ENCODE measurements around the gene NANOS3.

NANOS3 gene

GRCh38 chr19:13876834-13877233 lies at the start of gene NANOS3:
NANOS3 (plus strand) TSS chr19:13877134; CDS start chr19:13877249, 115 bp downstream.
- DNase-seq (ENCODE audit: low read depth in 3 of 3), result no peak

DNA sequence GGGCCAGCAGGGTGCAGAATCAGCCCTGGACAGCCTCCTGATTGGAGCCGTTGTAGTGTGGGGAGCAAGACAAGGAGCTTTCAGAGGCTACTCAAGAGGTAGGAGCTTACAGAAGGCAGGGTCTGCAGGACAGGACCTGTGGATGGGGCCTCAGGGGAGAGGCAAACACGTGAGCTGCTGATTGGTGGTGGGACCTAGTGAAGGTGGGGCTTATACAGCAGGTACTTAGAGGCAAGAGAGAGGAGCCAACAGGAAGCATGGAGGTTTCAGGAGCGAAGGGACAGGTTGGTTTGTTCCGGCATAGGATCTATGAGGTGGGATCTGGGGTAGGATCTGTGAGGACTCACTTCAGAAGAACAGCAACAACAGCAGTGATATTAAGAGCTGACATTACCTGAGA lies 49.3 kb upstream of the NANOS3 start:
- no peak for DNase-seq (ENCODE audit: low read depth in 3 of 3)

GRCh38 chr19:13830114-13830740 lies 46.7 kb upstream of the NANOS3 start:
- DNase-seq (ENCODE audit: low read depth in 3 of 3), result no peak

DNA sequence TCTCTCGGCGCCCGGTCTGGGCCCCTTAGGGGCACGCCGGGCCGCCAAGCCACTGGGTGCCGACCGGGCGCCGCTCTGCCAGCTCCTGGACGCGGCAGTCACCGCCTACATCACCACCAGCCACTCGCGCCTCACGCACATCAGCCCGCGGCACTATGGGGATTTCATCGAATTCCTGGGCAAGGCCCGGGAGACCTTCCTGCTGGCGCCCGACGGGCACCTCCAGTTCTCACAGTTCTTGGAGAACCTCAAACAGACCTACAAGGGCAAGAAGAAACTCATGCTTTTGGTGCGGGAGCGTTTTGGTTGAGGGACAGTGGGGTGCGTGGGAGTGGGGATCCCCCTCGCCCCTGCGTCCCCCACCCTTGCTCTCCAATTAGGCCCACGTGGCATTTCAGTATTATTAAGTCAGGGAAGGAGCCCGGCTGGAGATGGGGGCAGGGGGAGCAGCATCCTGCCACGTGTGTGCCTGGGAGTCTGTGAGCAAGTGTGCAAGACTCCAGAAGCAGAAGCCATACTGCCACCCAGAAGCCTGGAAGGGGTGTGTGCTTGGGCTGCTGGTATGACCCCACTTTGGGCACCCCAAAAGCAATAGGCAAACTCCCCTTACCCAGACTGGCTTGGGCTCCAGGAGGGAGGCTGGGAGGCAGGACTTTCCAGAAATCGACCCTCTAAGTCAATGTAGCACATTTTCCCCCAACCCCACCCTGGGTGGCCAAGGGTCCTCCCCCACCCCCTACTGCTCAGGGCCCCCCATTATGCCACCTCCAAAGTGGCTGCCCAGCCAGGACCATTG lies 46.0 kb upstream of the NANOS3 start:
- no peak for DNase-seq (ENCODE audit: low read depth in 3 of 3)

GRCh38 chr19:13831537-13832467 lies 45.1 kb upstream of the NANOS3 start:
- no peak for DNase-seq (ENCODE audit: low read depth in 3 of 3)

DNA sequence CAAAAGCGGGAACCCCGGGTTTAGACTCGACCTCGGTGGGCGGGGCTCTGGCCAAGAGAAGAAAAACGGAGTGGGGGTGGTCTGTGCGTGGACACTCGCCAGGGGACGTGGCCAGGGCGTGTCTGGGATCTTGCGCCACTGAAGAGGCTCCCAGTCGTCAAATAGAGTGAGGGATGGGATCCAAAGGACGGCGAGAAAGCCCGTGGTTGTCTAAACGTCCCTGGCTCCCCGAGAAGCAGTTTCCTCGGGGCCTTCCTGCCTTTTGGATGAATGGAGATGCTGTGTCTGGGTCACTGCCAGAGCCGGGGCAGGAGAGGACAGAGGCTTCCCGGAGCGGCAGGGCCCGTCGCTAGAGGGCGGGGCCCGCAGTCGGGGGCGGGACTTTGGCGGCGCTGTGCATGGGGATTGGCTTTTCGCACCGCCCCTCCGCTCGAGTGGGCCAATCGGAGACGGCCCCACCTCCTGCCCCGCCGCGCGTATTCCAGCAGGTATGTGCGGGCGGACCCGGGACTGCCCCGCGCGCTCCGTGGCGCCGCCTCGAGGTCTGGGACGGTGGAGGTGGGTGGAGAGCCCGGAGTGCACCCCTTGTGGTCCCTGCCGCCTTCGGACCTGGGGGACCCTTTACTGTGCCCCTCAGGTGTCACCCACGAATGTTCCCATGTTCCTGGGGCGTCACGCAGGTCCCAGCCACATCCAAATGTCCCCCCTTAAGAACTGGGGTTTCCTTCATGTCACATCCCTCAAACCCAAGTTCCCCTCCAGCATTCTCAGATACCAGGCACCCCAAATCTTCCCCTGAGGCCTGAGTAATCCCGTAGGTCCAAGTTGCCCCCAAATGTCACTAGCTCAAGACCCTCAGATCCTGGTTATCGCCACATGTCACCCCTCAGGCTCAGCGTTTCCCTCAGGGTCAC lies 43.3 kb upstream of the NANOS3 start:
- DNase-seq (ENCODE audit: low read depth in 3 of 3), result peak; percentile 88 to 92 (median 90)

DNA sequence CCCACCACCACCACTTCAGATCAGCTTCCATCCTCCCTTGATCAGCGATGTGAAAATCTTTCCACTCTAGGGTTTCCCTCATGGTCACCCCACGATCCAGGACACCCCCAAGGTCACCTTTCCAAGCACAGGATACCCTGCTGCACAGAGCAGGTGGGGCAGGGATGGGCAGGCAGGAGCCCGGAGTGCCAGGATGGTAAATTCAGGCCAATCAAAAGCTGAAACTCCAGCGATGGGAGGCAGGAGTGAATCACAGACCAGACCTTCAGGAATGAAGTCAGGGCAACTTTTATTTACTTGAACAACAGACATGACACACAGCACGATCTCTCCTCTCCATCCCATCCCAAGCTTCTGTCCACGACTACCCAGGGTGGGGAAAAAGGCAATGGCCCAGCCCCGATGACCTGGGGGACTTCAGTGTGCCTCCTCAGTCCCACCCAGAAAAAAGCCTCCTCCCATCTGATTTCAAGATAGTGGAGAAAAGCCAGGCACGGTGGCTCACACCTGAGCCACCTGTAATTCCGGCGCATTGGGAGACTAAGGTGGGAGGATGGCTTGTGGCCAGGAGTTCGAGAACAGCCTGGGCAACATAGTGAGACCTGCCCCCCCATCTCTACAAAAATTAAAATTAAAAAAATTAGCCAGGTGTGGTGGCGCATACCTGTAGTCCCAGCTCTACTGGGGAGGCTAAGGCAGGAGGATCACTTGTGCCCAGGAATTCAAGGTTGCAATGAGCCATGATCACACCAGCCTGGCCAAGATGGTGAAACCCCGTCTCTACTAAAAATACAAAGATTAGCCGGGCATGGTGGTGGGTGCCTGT lies 42.5 kb upstream of the NANOS3 start:
- DNase-seq (ENCODE audit: low read depth in 3 of 3), result no peak

DNA sequence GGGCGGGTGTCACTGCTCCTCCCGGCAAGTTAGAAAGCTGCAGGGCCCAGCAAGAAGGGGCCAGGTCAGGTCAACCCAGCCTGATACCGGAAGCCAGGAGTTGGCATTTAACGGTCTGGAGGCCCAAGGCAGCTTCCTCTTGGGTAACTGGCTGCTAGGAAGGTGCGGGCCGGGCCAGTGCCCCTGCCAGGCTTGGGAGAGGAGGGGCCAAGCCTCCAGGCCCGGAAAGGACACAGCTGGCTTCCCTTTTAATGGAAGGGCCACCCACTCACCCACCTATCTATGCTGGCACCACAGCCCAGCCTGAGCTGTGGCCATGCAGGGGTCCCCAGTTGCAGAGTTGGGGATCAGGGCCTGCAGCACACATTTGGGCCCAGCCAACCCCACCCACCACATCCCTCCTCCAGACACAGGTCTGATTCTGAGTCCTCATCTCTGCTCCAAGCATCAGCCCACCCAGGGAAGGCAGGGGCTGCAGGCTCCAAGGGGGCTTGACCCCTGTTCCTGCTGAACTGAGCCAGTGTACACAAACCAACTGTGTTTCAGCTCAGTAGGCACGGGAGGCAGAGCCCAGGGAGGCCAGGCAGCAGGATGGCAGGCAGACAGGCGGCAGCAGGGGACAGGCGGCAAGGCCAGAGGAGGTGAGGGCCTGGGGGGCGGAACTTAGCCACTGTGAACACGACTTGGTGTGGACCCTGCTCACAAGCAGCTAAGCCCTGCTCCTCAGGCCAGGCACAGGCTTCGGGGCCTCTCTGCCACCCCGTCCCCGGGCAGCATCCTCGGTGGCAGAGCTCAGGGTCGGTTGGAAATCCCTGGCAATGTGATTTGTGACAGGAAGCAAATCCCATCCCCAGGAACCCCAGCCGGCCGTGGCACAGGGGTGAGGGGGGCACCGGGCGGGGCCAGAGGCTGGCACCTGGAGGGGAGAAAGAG lies 40.9 kb upstream of the NANOS3 start:
- DNase-seq (ENCODE audit: low read depth in 3 of 3), result no peak

GRCh38 chr19:13838435-13839129 lies 38.4 kb upstream of the NANOS3 start:
- no peak for DNase-seq (ENCODE audit: low read depth in 3 of 3)

- DNase-seq (ENCODE audit: low read depth in 3 of 3), result peak; percentile 73 to 86 (median 84)
Observed at GRCh38 chr19:13839130-13839937, 37.6 kb upstream of the NANOS3 start.

DNA sequence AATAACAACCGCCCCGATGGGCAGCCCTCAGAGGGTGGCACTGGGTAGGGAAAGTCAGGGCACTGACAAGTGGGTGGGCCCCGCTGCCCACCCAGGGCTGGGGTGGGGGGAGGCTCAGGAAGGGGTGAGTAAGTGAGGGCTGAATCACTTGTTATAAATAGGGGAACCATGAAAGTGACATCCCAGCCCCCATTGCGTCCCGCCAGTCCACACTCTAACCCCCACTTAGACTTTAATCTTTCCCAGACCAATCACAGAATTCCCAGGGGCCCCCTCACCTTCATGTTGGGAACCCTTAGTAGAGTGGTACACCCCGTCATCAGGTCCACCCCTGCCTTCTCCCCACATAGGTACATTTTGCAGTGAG lies 37.0 kb upstream of the NANOS3 start:
- peak in 1 of 3 experiments; percentile 53 for DNase-seq (ENCODE audit: low read depth in 3 of 3)

DNA sequence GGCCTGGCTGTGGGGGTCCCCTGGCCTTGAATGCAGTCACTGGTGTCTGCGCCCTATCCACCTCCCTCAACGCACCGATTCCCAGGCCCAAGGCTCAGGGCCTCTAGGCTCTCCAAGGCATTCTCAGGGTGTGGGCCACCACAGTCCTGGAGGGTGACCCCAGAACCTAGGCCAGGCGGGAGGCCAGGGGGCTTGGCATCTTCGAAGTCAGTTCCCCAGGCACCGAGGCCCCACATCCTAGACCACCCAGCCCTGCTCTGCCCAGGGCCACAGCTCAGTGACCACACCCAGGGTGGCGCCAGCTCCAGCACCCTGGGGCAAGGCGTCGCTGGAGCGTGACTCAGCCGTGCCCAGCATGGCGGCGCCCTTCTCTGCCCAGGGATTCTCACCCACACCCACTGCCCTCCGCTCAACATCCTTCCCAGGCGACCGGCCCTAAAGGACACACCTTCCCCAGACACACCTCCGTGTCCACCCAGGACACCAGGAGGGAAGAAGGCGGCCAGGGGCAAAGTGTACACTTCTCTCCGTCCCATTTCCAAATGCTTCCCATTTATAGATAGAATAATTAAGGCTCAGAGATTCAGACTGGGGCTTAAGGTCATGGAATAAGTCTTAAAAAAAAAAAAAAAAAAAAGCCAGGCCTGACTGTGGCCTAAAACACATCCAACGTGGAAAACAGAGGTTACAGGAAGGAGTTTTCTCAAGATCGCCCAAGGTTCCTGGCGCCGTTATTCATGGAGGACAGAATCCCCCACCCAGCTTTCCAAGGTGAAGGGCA lies 36.4 kb upstream of the NANOS3 start:
- no peak for DNase-seq (ENCODE audit: low read depth in 3 of 3)

DNA sequence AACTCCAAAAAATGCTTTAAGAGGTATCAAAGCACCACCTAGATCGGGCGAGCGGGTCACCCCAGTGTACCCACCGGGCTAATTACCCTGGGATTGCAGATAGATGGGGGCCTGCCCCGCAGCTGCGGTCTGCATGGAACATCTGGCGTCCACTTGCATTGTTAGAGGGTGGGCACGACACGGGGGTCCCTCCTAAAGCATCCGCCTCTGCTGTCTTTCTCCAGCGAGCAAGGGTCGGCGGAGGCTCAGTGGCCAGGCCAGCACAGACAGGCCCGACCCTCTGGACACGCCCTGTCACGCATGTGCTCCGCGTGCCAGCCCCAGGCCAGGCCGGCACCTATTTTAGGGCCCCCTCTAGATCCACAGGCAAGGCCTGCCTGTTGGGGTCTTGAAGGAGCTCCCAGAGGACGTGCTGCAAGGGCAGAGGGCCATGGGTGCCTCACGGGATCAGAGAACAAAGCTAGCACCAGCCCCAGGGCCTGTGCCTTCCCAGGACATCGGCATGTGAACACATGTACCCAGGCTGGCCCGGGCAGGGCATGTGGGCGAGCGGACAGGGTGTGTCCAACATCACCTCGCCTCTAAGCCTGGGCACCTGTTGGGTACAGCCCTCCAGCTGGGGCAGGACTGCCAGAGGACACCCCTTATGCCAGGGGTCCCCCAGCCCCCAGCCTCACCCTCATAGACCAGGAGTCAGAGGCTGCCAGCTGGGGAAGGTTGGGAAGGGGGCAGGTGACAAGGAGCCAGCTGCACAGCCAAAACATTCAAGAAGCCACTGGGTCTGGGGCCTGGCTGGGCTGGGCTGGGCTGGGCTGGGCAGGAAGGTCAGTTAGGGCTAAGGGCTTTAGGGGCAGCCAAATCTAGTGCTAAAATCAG lies 35.6 kb upstream of the NANOS3 start:
- no peak for DNase-seq (ENCODE audit: low read depth in 3 of 3)

DNA sequence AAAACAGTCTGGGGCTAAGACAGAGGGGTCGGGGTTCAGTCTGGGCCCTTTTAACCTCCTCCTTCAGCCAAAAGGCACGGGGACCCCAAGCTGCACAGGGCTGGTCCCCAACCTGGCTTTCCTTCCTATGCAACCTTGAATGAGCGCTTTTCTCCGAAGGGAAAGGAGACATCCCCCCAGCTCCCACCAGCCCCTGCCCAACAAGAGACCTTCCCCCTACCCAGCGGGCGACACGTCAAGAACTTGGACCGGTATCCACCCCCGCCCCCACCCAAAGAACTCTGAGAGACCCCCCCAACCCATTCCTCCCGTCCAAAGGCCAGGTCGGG lies 35.0 kb upstream of the NANOS3 start:
- DNase-seq (ENCODE audit: low read depth in 3 of 3), result no peak

DNA sequence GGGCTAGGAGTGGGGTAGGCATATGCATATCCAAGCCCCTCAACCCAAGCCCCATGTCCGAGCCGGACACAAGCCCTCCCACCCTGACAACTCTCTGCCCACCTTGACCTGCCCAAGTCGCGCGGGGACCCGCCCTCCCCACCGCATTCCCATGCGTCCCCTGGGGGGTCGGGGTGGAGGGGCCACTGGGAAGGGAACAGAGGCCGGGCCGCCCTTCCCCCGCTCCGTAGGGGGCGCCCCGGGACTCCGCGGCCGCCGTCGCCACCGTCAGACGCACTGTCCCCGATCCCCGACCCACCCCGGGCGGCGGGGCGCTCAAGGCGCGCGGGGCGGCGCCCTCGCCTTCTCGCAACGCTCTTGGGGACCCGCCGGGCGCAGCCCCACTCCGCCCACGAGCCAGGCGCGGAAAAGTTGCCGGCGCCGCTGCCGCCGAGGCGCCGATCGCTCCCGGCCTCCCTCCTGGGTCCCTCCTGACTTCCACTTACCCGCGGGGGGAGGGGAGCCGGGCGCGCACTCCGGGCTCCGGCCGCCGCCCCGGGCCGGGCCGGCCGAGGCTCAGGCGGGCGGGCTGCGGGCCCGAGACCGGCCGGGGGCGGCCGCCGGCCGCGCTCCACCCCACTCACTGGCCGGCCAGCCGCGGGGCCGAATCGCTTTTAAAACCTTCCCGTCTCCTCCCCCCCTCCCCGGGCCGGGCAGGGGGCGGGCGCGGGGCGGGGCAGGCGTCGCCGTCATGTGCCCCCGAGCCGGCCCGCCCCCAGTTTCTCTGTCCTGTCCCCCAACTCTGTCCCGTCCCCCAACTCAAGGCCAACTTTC lies 34.4 kb upstream of the NANOS3 start:
- DNase-seq (ENCODE audit: low read depth in 3 of 3), result peak in 2 of 3 experiments; percentile 45 to 48
